HG02623 (cell line): Measurements from ENCODE around the gene TMEM254.
"Not testable (repeated sequence)": the region's sequence is repeated elsewhere in the genome, so short reads cannot be mapped to it uniquely, and the experiment has no call there.

Experiments
- ATAC-seq: cut with Tn5 transposase; IDR thresholded peaks from one replicate; pipeline ENCODE4 v1.9.1; 2021; ENCODE audit warnings: moderate library complexity; ENCODE audit not compliant: unreplicated experiment

The TMEM254 gene

GRCh38 chr10:80132299-80133139 is 54.1 kb downstream of the TMEM254 start, which contains the start of gene PLAC9:
TSS of gene PLAC9 (plus strand) at chr10:80132730. CDS start at chr10:80132763, 33 bp downstream.
- no peak for ATAC-seq

- no peak for ATAC-seq
Observed at GRCh38 chr10:80133206-80133605, 54.7 kb downstream of the TMEM254 start.

- not testable (repeated sequence) for ATAC-seq
Observed at GRCh38 chr10:80133687-80134086, 55.2 kb downstream of the TMEM254 start.

- ATAC-seq = no peak
Observed at GRCh38 chr10:80136134-80136571, 57.7 kb downstream of the TMEM254 start.

- ATAC-seq = no peak
Observed at GRCh38 chr10:80137031-80137862, 58.8 kb downstream of the TMEM254 start.

- no peak for ATAC-seq
Observed at GRCh38 chr10:80137920-80138319, 59.5 kb downstream of the TMEM254 start.

GRCh38 chr10:80139265-80139664 is 60.8 kb downstream of the TMEM254 start:
- no peak for ATAC-seq

- no peak for ATAC-seq
Observed at GRCh38 chr10:80140251-80140650, 61.8 kb downstream of the TMEM254 start.

GRCh38 chr10:80141696-80142460 is 63.4 kb downstream of the TMEM254 start:
- ATAC-seq = no peak
